ENCODE measurements around the gene PIP5KL1. TPM values are rescaled to one million over a fixed set of nuclear protein-coding genes. Genes with fewer than 3 reads are reported as not detected.
A peak's percentile ranks its signal among the peaks of the same experiment; 100 is the strongest.

The PIP5KL1 gene
- total and polyA plus RNA-seq, 2 of the 8 experiments (the other 6 are each of a cell fraction or from before 2014, with no cell fraction given): 13.4 to 15.4 TPM

- TF ChIP-seq SUZ12 (IDR thresholded peaks at IDR 0.05; ENCODE audit: low read length): no peak
- peak; percentile 99 for TF ChIP-seq FOSL1 (IDR thresholded peaks at IDR 0.05; ENCODE audit: insufficient read depth, low read depth, low read length)
- 0 out of 2 replicates have a peak, but pooled peaks have one; percentile 16 for TF ChIP-seq BACH1 (IDR thresholded peaks at IDR 0.05; ENCODE audit: low read length)
- TF ChIP-seq POLR2A (IDR thresholded peaks at IDR 0.05; ENCODE audit: control extremely low read depth in 1 of 2, low read depth in 2 of 2, low read length in 2 of 2): peak in 1 of 2 experiments; percentile 44; a peak in 1 of 3 replicates
- TF ChIP-seq HDAC2 (IDR thresholded peaks at IDR 0.05; ENCODE audit: borderline replicate concordance in 1 of 2, low read depth in 2 of 2, low read length in 2 of 2): no peak
- TF ChIP-seq JUN (IDR thresholded peaks at IDR 0.05; ENCODE audit: low read depth, low read length): no peak
- TF ChIP-seq JUND (IDR thresholded peaks at IDR 0.05; ENCODE audit: low read length): no peak
- TF ChIP-seq POLR2AphosphoS5 (IDR thresholded peaks at IDR 0.05; ENCODE audit: low read depth, low read length): peak; percentile 30; the same call in 1 of the 2 replicates
- no peak for TF ChIP-seq RFX5 (IDR thresholded peaks at IDR 0.05; ENCODE audit: borderline replicate concordance, low read depth, low read length)
- TF ChIP-seq SIN3A (conservative IDR thresholded peaks at IDR 0.05 in 1 of 2, IDR thresholded peaks at IDR 0.05 in 1 of 2; ENCODE audit: low read depth in 1 of 2, low read length in 2 of 2): peak in 1 of 2 experiments; percentile 51; a peak in 1 of 4 replicates
- peak; percentile 35 for TF ChIP-seq CREB1 (IDR thresholded peaks at IDR 0.05)
- TF ChIP-seq ASH2L (IDR thresholded peaks at IDR 0.05; ENCODE audit: low read length): peak; percentile 82
Measured at GRCh38 chr9:127899128-127899943, 31.2 kb downstream of the PIP5KL1 start, which contains the start of gene ST6GALNAC6 (continued).
